ENCODE measurements around the gene HOXC9. TPM values are rescaled to one million over a fixed set of nuclear protein-coding genes. Genes with fewer than 3 reads are reported as not detected.

HOXC9 gene
- total and polyA plus RNA-seq, 9 of the 15 experiments (the other 6 are each of a cell fraction or from before 2014, with no cell fraction given) = 1.1 to 10.5 (median 9.3) TPM

- no peak for TF ChIP-seq ELK3 (CRISPR knock-in tag; IDR thresholded peaks at IDR 0.05)
- TF ChIP-seq RFX1 (IDR thresholded peaks at IDR 0.05) = no peak
- no peak for TF ChIP-seq CCAR2 (IDR thresholded peaks at IDR 0.05; ENCODE audit: low read depth, low read length)
- 0 out of 2 replicates have a peak, but pooled peaks have one; percentile 13 for TF ChIP-seq MTA1 (IDR thresholded peaks at IDR 0.05; ENCODE audit: borderline replicate concordance)
- no peak for TF ChIP-seq ZNF780A (CRISPR knock-in tag; IDR thresholded peaks at IDR 0.05)
- TF ChIP-seq NR2C1 (IDR thresholded peaks at IDR 0.05) = no peak
- TF ChIP-seq NR2C1 (tag; IDR thresholded peaks at IDR 0.05) = 0 out of 2 replicates have a peak, but pooled peaks have one; percentile 17
- TF ChIP-seq RBM25 (IDR thresholded peaks at IDR 0.05; ENCODE audit: low read depth, low read length, severe bottlenecking) = no peak
- TF ChIP-seq PREB (CRISPR knock-in tag; IDR thresholded peaks at IDR 0.05) = no peak
- TF ChIP-seq ZNF280B (CRISPR knock-in tag; IDR thresholded peaks at IDR 0.05) = no peak
- no peak for TF ChIP-seq ZNF232 (CRISPR knock-in tag; IDR thresholded peaks at IDR 0.05)
- peak; percentile 56 for TF ChIP-seq NCOR1 (IDR thresholded peaks at IDR 0.05)
- no peak for TF ChIP-seq NONO (IDR thresholded peaks at IDR 0.05; ENCODE audit: low read depth in 2 of 2, low read length in 1 of 2)
- no peak for TF ChIP-seq ZBTB2 (IDR thresholded peaks at IDR 0.05)
- no peak for TF ChIP-seq DNMT1 (IDR thresholded peaks at IDR 0.05)
- TF ChIP-seq PRMT5 (CRISPR knock-in tag; IDR thresholded peaks at IDR 0.05) = no peak
- TF ChIP-seq ZBTB26 (CRISPR knock-in tag; IDR thresholded peaks at IDR 0.05) = no peak
- TF ChIP-seq SOX6 (IDR thresholded peaks at IDR 0.05) = peak; percentile 51; the same call in 1 of the 2 replicates
- no peak for TF ChIP-seq GABPB2 (CRISPR knock-in tag; conservative IDR thresholded peaks at IDR 0.05)
- no peak for TF ChIP-seq ZC3H11A (IDR thresholded peaks at IDR 0.05; ENCODE audit: low read depth, low read length)
- peak; percentile 15; the same call in 1 of the 2 replicates for TF ChIP-seq ZNF263 (CRISPR knock-in tag; IDR thresholded peaks at IDR 0.05; ENCODE audit: borderline replicate concordance)
- TF ChIP-seq ZNF766 (CRISPR knock-in tag; conservative IDR thresholded peaks at IDR 0.05) = no peak
- TF ChIP-seq CBX3 (IDR thresholded peaks at IDR 0.05; ENCODE audit: borderline replicate concordance in 1 of 2, low read length in 2 of 2) = no peak
Measured at GRCh38 chr12:53995378-53996239, 4.4 kb upstream of the HOXC9 start (continued).
